Measurements from ENCODE around the gene ALDH1B1.

DNA sequence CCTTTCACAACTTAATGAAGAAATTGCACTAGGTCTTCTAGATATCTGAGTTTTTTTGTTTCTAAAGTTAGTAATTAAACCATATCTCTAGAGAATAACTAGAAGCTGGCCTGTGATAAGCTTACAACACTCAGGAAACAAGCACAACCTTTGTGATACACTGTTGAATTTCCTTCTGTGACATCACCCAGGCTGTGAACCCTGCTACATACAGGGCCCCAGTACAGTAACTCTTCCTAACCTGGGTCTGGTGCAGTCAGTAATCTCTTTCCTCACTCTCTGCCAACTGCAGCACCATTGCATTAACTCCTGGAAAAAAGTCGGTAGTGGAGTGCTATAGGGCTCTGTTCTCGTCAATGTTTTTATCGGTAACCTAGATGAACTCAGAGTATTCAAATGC, 42.4 kb downstream of the ALDH1B1 start:
- TF ChIP-seq, protein P1, sequence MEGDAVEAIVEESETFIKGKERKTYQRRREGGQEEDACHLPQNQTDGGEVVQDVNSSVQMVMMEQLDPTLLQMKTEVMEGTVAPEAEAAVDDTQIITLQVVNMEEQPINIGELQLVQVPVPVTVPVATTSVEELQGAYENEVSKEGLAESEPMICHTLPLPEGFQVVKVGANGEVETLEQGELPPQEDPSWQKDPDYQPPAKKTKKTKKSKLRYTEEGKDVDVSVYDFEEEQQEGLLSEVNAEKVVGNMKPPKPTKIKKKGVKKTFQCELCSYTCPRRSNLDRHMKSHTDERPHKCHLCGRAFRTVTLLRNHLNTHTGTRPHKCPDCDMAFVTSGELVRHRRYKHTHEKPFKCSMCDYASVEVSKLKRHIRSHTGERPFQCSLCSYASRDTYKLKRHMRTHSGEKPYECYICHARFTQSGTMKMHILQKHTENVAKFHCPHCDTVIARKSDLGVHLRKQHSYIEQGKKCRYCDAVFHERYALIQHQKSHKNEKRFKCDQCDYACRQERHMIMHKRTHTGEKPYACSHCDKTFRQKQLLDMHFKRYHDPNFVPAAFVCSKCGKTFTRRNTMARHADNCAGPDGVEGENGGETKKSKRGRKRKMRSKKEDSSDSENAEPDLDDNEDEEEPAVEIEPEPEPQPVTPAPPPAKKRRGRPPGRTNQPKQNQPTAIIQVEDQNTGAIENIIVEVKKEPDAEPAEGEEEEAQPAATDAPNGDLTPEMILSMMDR (optimal IDR thresholded peaks at IDR 0.05 in 1 of 3, IDR thresholded peaks at IDR 0.05 in 1 of 3, conservative IDR thresholded peaks at IDR 0.05 in 1 of 3; ENCODE audit: extremely low read depth in 1 of 3, insufficient read depth in 2 of 3, low read length in 3 of 3), result no peak
- no peak for TF ChIP-seq EZH2 (IDR thresholded peaks at IDR 0.05; ENCODE audit: low read length)

Data from keratinocyte (primary cell).